Endothelial cell of umbilical vein (primary cell): ENCODE results near the gene SFTPD. TPM values are rescaled to one million over a fixed set of nuclear protein-coding genes. Genes with fewer than 3 reads are reported as not detected.
"Not testable (repeated sequence)": the region's sequence is repeated elsewhere in the genome, so short reads cannot be mapped to it uniquely, and the experiment has no call there.

Experiments
- BruUV-seq: library from RNA; stranded (reverse); fragments of 400-500 nt; replicated peaks from 2 replicates; lab custom pipeline; 2021; lab: Mats Ljungman, UMichigan
- CTCF ChIA-PET: fragments of 300-600, 350-600 bp; sonication (Branson Sonifier 250); formaldehyde crosslinking; loops from one replicate; lab custom pipeline; 2021; ENCODE audit warnings: antibody characterized with exemption, inconsistent platforms; lab: Charles Lee
- POLR2A ChIA-PET: fragments of 300-600, 350-600 bp; sonication (Branson Sonifier 250); formaldehyde crosslinking; loops from one replicate; lab custom pipeline; 2021; ENCODE audit warnings: antibody characterized with exemption, inconsistent platforms; lab: Charles Lee
- DNase-seq: peaks from one replicate; pipeline ENCODE4 v3.0.0-alpha.2; 2011; ENCODE audit warnings: low read depth, low spot score
- FAIRE-seq: peaks from 2 replicates; lab custom pipeline; 2011; peaks lifted over from hg19 to GRCh38; lab: Jason Lieb, UNC
- H2AFZ ChIP-seq: 2 replicates; pipeline ENCODE4 v1.6.0; 2012; ENCODE audit warnings: low read depth, low read length, control low read depth, inconsistent platforms
- H3K27ac ChIP-seq: 2 replicates; pipeline ENCODE4 v1.5.1; 2011; ENCODE audit warnings: low read depth, mild to moderate bottlenecking, control low read depth, low read length, moderate library complexity; ENCODE audit not compliant: insufficient read depth
- H3K27me3 ChIP-seq, 2 experiments: 2 replicates each; pipeline versions ENCODE4 v1.6.0 to v1.6.1; 2011; ENCODE audit warnings: low read length in 2 of 2, mixed read lengths in 1 of 2; ENCODE audit not compliant: control insufficient read depth in 2 of 2, insufficient read depth in 2 of 2
- H3K36me3 ChIP-seq, 2 experiments: 2 replicates in 1 of 2; 3 replicates in 1 of 2; pipeline ENCODE4 v1.5.1; 2011; ENCODE audit warnings: low read length in 2 of 2, mild to moderate bottlenecking in 1 of 2, moderate library complexity in 1 of 2; ENCODE audit not compliant: control insufficient read depth in 2 of 2, insufficient read depth in 2 of 2; ENCODE audit errors: extremely low read depth in 1 of 2
- H3K4me1 ChIP-seq: 3 replicates; pipeline ENCODE4 v1.5.1; 2011; ENCODE audit warnings: mild to moderate bottlenecking, low read length; ENCODE audit not compliant: control insufficient read depth, insufficient read depth; ENCODE audit errors: extremely low read depth
- H3K4me2 ChIP-seq: 2 replicates; pipeline ENCODE4 v1.6.1; 2011; ENCODE audit warnings: low read length, control low read depth, mixed read lengths; ENCODE audit not compliant: insufficient read depth
- H3K4me3 ChIP-seq, 3 experiments: fragments of 200-600 bp in 1 of 3; sonication (generic), shearing (Covaris generic) in 1 of 3; replicated peaks in 1 of 3; 2 replicates each; pipeline ENCODE4 v1.5.1; 2011 to 2016; ENCODE audit warnings: control low read depth in 3 of 3, low read length in 3 of 3, mild to moderate bottlenecking in 2 of 3, inconsistent platforms in 1 of 3, low read depth in 1 of 3, moderate library complexity in 1 of 3; ENCODE audit not compliant: insufficient read depth in 1 of 3
- H3K79me2 ChIP-seq: 2 replicates; pipeline ENCODE4 v1.6.0; 2012; ENCODE audit warnings: low read length, inconsistent platforms; ENCODE audit not compliant: control insufficient read depth, insufficient read depth
- H3K9ac ChIP-seq: replicated peaks from 2 replicates; pipeline ENCODE3; 2011; ENCODE audit warnings: low read length, control low read depth; ENCODE audit not compliant: insufficient read depth; ENCODE audit errors: extremely low read depth
- H3K9me1 ChIP-seq: replicated peaks from 3 replicates; pipeline ENCODE4 v1.6.0; 2011; ENCODE audit warnings: mild to moderate bottlenecking, low read length; ENCODE audit not compliant: control insufficient read depth, insufficient read depth; ENCODE audit errors: extremely low read depth
- H3K9me3 ChIP-seq: replicated peaks from 2 replicates; pipeline ENCODE4 v1.5.1; 2012; ENCODE audit warnings: low read length, inconsistent platforms; ENCODE audit not compliant: control insufficient read depth, insufficient read depth
- H4K20me1 ChIP-seq: replicated peaks from 2 replicates; pipeline ENCODE3; 2011; ENCODE audit warnings: mild to moderate bottlenecking, low read length; ENCODE audit not compliant: control insufficient read depth, insufficient read depth; ENCODE audit errors: extremely low read depth
- CTCF ChIP-seq, 2 donors: IDR thresholded peaks; 1 replicate in 1 of 2; 2 replicates in 1 of 2; pipeline ENCODE4 v1.5.1; 2011; ENCODE audit warnings: low read length in 2 of 2, mild to moderate bottlenecking in 2 of 2, moderate library complexity in 2 of 2, control low read depth in 1 of 2, inconsistent platforms in 1 of 2, low read depth in 1 of 2; ENCODE audit not compliant: insufficient read depth in 1 of 2; ENCODE audit errors: extremely low read depth in 1 of 2
- EZH2 ChIP-seq: IDR thresholded peaks from 2 replicates; pipeline ENCODE4 v1.6.1; 2012; ENCODE audit warnings: borderline replicate concordance, low read depth, mild to moderate bottlenecking, moderate library complexity, low read length, inconsistent platforms; ENCODE audit not compliant: severe bottlenecking
- FOS ChIP-seq: IDR thresholded peaks from 2 replicates; pipeline ENCODE4 v1.6.1; 2011; ENCODE audit warnings: mild to moderate bottlenecking, low read length, moderate library complexity, borderline replicate concordance; ENCODE audit not compliant: insufficient read depth
- GATA2 ChIP-seq: IDR thresholded peaks from 2 replicates; pipeline ENCODE4 v1.7.0; 2011; ENCODE audit warnings: low read depth, mild to moderate bottlenecking, moderate library complexity, mixed read lengths, low read length; ENCODE audit not compliant: insufficient read length, insufficient read depth
- JUN ChIP-seq: IDR thresholded peaks from 2 replicates; pipeline ENCODE4 v1.6.1; 2011; ENCODE audit warnings: borderline replicate concordance, low read depth; ENCODE audit not compliant: insufficient read length, insufficient read depth
- MAX ChIP-seq: IDR thresholded peaks from 2 replicates; pipeline ENCODE4 v1.6.1; 2011; ENCODE audit not compliant: insufficient read depth, insufficient read length
- MYC ChIP-seq: IDR thresholded peaks from one replicate; pipeline ENCODE4 v1.6.1; 2011; ENCODE audit warnings: mild to moderate bottlenecking, low read depth, low read length
- POLR2A ChIP-seq: IDR thresholded peaks from 2 replicates; pipeline ENCODE4 v1.6.1; 2012; ENCODE audit warnings: low read depth, mild to moderate bottlenecking, control low read depth, low read length
- POLR2AphosphoS5 ChIP-seq: IDR thresholded peaks from 2 replicates; pipeline ENCODE4 v1.6.1; 2012; ENCODE audit warnings: low read depth, mild to moderate bottlenecking, control low read depth, low read length, moderate library complexity; ENCODE audit not compliant: insufficient read depth
- dilution Hi-C: fragments of 300-500 bp; cut with MboI; formaldehyde crosslinking; loops from one replicate; pipeline ENCODE4 v1.15.0; 2019; ENCODE audit warnings: low sequenced_read_pairs; ENCODE audit not compliant: extremely low pct_ligation_motif_present
- intact Hi-C: fragments of 100-400 bp; cut with micrococcal nuclease; formaldehyde crosslinking; loops from one replicate; pipeline ENCODE4 v1.10.0; 2022
- polyA plus RNA-seq, 4 experiments: library from polyadenylated mRNA; depleted of rRNA in 3 of 4; stranded (reverse) in 3 of 4; unstranded in 1 of 4; fragments of >200 nt; gene quantifications; 2 replicates each; pipeline versions ENCODE4 v1.2.1 to v1.2.3, GENCODE V29; 2011 to 2012; ENCODE audit warnings: missing spikeins in 1 of 4
- total RNA-seq: library from RNA; stranded (reverse); gene quantifications from 2 replicates; pipeline ENCODE4 v1.2.3, GENCODE V29; 2021

SFTPD gene
- total and polyA plus RNA-seq, 2 donors (not counting 3 experiments of a cell fraction or from before 2014, with no cell fraction given): not detected

- no peaks in the 10 kb centered on the region for H3K9me1 ChIP-seq
- DNase-seq (no peak), FAIRE-seq (no peak)
- ChIA-PET POLR2A (no interaction called here), CTCF (interaction anchor here (1.2 kb wide), 1 partner anchor 16 kb away, joined by 4 read pairs; no protein-coding TSS in a partner anchor)
- H3K9me3 ChIP-seq: no peaks in the 10 kb centered on the region
- TF ChIP-seq JUN (no peak), EZH2 (no peak), POLR2AphosphoS5 (no peak), MAX (no peak), GATA2 (no peak), CTCF (IDR thresholded peaks at IDR 0.05; ENCODE audit: extremely low read depth in 1 of 2, insufficient read depth in 1 of 2, low read depth in 1 of 2, low read length in 2 of 2) (no peak), MYC (no peak), POLR2A (no peak), FOS (no peak)
- no peak overlapping the region for H3K27ac ChIP-seq
- H3K9ac ChIP-seq: no peak overlapping the region
- dilution Hi-C loops: no loop called here
- H3K27me3 ChIP-seq: no peaks in the 10 kb centered on the region
- no TSS peak for BruUV-seq
- H3K4me2 ChIP-seq: no peak overlapping the region
- H2AFZ ChIP-seq: no peak overlapping the region
- peaks cover 1% of the 10 kb centered on the region for H3K4me1 ChIP-seq
- H3K4me3 ChIP-seq: no peak overlapping the region
- H4K20me1 ChIP-seq: no peaks in the 10 kb centered on the region
- intact Hi-C loops: no loop called here
- no peaks in the 10 kb centered on the region for H3K79me2 ChIP-seq
- H3K36me3 ChIP-seq: no peaks in the 10 kb centered on the region
Measured at GRCh38 chr10:79898597-79899325, 50.1 kb downstream of the SFTPD start.

- FAIRE-seq, H3K36me3 ChIP-seq, H3K9me1 ChIP-seq, H3K4me2 ChIP-seq, H2AFZ ChIP-seq, intact Hi-C loops, POLR2A ChIA-PET, H3K9me3 ChIP-seq, H3K27me3 ChIP-seq, BruUV-seq, H3K27ac ChIP-seq, dilution Hi-C loops, H3K4me3 ChIP-seq, H4K20me1 ChIP-seq, DNase-seq, H3K9ac ChIP-seq, CTCF ChIA-PET, H3K4me1 ChIP-seq, H3K79me2 ChIP-seq: not testable (repeated sequence)
Measured at GRCh38 chr10:79892896-79893295, 56.0 kb downstream of the SFTPD start.
